Endodermal cell (in vitro differentiated cells): ENCODE measurements around the gene SPATA33. TPM values are rescaled to one million over a fixed set of nuclear protein-coding genes. Genes with fewer than 3 reads are reported as not detected.

Experiments
- DNase-seq: peaks from one replicate; pipeline ENCODE4 v3.0.0-alpha.2; 2017
- H3K27ac ChIP-seq: 2 replicates; pipeline ENCODE4 v1.5.1; 2013; ENCODE audit warnings: mild to moderate bottlenecking, low read depth, low read length, moderate library complexity
- H3K27me3 ChIP-seq: 2 replicates; pipeline ENCODE4 v1.6.1; 2013; ENCODE audit warnings: mild to moderate bottlenecking, low read length, moderate library complexity; ENCODE audit not compliant: insufficient read depth, control insufficient read depth, poor library complexity, severe bottlenecking
- H3K36me3 ChIP-seq: 2 replicates; pipeline ENCODE4 v1.7.0; 2013; ENCODE audit warnings: mild to moderate bottlenecking, low read length, moderate library complexity; ENCODE audit not compliant: control insufficient read depth, insufficient read depth
- H3K4me1 ChIP-seq: one replicate; pipeline ENCODE4 v1.7.0; 2013; ENCODE audit warnings: low read length; ENCODE audit not compliant: control insufficient read depth, insufficient read depth
- H3K4me3 ChIP-seq: 2 replicates; pipeline ENCODE4 v1.5.1; 2013; ENCODE audit warnings: mild to moderate bottlenecking, low read length, moderate library complexity
- H3K9ac ChIP-seq: 2 replicates; pipeline ENCODE4 v1.6.1; 2013; ENCODE audit warnings: mild to moderate bottlenecking, low read length, moderate library complexity; ENCODE audit not compliant: poor library complexity, severe bottlenecking; ENCODE audit errors: extremely low read depth
- H3K9me3 ChIP-seq: 2 replicates; pipeline ENCODE4 v1.6.1; 2013; ENCODE audit warnings: mild to moderate bottlenecking, low read length, moderate library complexity; ENCODE audit not compliant: control insufficient read depth
- H3K27ac Mint-ChIP-seq: 2 replicates; pipeline ENCODE4 v1.8.0; 2020; ENCODE audit warnings: mixed read lengths
- H3K27me3 Mint-ChIP-seq: 2 replicates; pipeline ENCODE4 v1.8.0; 2021; ENCODE audit warnings: mild to moderate bottlenecking, mixed read lengths; ENCODE audit not compliant: insufficient read depth
- H3K36me3 Mint-ChIP-seq: 2 replicates; pipeline ENCODE4 v1.8.0; 2020; ENCODE audit warnings: low read depth, mixed read lengths
- H3K4me1 Mint-ChIP-seq: 2 replicates; pipeline ENCODE4 v1.8.0; 2020; ENCODE audit warnings: mixed read lengths
- H3K4me3 Mint-ChIP-seq: 2 replicates; pipeline ENCODE4 v1.8.0; 2020; ENCODE audit warnings: mild to moderate bottlenecking, moderate library complexity, mixed read lengths
- H3K9me3 Mint-ChIP-seq: 2 replicates; pipeline ENCODE4 v1.8.0; 2020; ENCODE audit warnings: mild to moderate bottlenecking, mixed read lengths
- CTCF ChIP-seq: fragments of 200-600 bp; sonication (generic); conservative IDR thresholded peaks from 2 replicates; pipeline ENCODE4 v1.5.0; 2021; ENCODE audit warnings: antibody characterized with exemption, mild to moderate bottlenecking
- WGBS, 2 experiments: methylation state at CpG; one replicate each; pipeline versions ENCODE4 v1.1.5 to v1.1.7; 2013; ENCODE audit warnings: missing lambda C conversion rate in 2 of 2, mixed read lengths in 1 of 2; ENCODE audit not compliant: insufficient coverage in 1 of 2, insufficient read length in 1 of 2; 5-methylcytosine and 5-hydroxymethylcytosine counted together
- total RNA-seq, 2 donors: library from RNA; stranded (reverse); fragmentation: NEBNext Ultra II Directional in 1 of 2; extraction: Animal tissue kit (Norgen Biotek cat#: 25700) in 1 of 2; gene quantifications; 2 replicates in 1 of 2; 3 replicates in 1 of 2; pipeline ENCODE4 v1.2.1, GENCODE V29; 2021

The SPATA33 gene
- total RNA-seq, 2 donors from 2014 or later, result 21.8 to 28.7 TPM

GRCh38 chr16:89621698-89622409, 35.8 kb upstream of the SPATA33 start:
- WGBS, 2 experiments, result 92 to 94% methylated on average over 20 to 32 of the region's 32 CpGs
- DNase-seq, result no peak
- Histone ChIP-seq H3K27ac (no peak overlapping the region), H3K36me3 (no peaks in the 10 kb centered on the region), H3K4me3 (no peak overlapping the region), H3K27me3 (no peaks in the 10 kb centered on the region), H3K9me3 (no peaks in the 10 kb centered on the region), H3K9ac (no peak overlapping the region), H3K4me1 (no peaks in the 10 kb centered on the region)
- Mint-ChIP-seq H3K27me3 (peaks cover 26% of the 10 kb centered on the region), H3K36me3 (no peaks in the 10 kb centered on the region), H3K4me1 (peaks cover 5% of the 10 kb centered on the region), H3K9me3 (no peaks in the 10 kb centered on the region), H3K4me3 (no peak overlapping the region), H3K27ac (no peak overlapping the region)
- no peak for TF ChIP-seq CTCF

GRCh38 chr16:89623511-89624261, 34.0 kb upstream of the SPATA33 start:
- DNase-seq, result no peak
- H3K9ac ChIP-seq, result no peak overlapping the region

More at GRCh38 chr16:89623511-89624261, 34.0 kb upstream of the SPATA33 start:
- Mint-ChIP-seq H3K4me3 (no peak overlapping the region), H3K27me3 (peaks cover 26% of the 10 kb centered on the region), H3K27ac (no peak overlapping the region), H3K9me3 (no peaks in the 10 kb centered on the region), H3K36me3 (no peaks in the 10 kb centered on the region), H3K4me1 (peaks cover 5% of the 10 kb centered on the region)
- Histone ChIP-seq H3K27ac (no peak overlapping the region), H3K9me3 (no peaks in the 10 kb centered on the region), H3K4me1 (no peaks in the 10 kb centered on the region), H3K4me3 (no peak overlapping the region), H3K27me3 (no peaks in the 10 kb centered on the region), H3K36me3 (no peaks in the 10 kb centered on the region)
- TF ChIP-seq CTCF, result no peak
- 71 to 83% methylated on average over 25 to 28 of the region's 28 CpGs for WGBS, 2 experiments
